ENCODE measurements around the gene DTD1.

The DTD1 gene

GRCh38 chr20:18688676-18689075, 100.8 kb downstream of the DTD1 start:
- Histone ChIP-seq H3K4me1 (ENCODE audit: control insufficient read depth, low read length) (no peaks in the 10 kb centered on the region), H3F3A (ENCODE audit: control insufficient read depth, insufficient read depth) (no peaks in the 10 kb centered on the region), H3K27me3 (ENCODE audit: control insufficient read depth, low read length) (no peaks in the 10 kb centered on the region), H3K27ac (ENCODE audit: low read depth, low read length) (no peak overlapping the region), H3K9me2 (replicated peaks; ENCODE audit: control insufficient read depth, low read length) (no peaks in the 10 kb centered on the region), H3K9me3 (ENCODE audit: control insufficient read depth, insufficient read depth, low read length) (no peaks in the 10 kb centered on the region), H3K4me2 (ENCODE audit: low read length) (no peak overlapping the region), H3K79me2 (ENCODE audit: control insufficient read depth, low read length) (no peaks in the 10 kb centered on the region), H3K4me3 (ENCODE audit: low read length) (no peak overlapping the region), H4K20me1 (ENCODE audit: control insufficient read depth, insufficient read depth, low read depth, low read length) (no peaks in the 10 kb centered on the region), H3K36me3 (ENCODE audit: control insufficient read depth, low read length) (no peaks in the 10 kb centered on the region)
- TF ChIP-seq EZH2phosphoT487 (IDR thresholded peaks at IDR 0.05; ENCODE audit: borderline replicate concordance, low read length) = no peak
- TF ChIP-seq, protein P1, sequence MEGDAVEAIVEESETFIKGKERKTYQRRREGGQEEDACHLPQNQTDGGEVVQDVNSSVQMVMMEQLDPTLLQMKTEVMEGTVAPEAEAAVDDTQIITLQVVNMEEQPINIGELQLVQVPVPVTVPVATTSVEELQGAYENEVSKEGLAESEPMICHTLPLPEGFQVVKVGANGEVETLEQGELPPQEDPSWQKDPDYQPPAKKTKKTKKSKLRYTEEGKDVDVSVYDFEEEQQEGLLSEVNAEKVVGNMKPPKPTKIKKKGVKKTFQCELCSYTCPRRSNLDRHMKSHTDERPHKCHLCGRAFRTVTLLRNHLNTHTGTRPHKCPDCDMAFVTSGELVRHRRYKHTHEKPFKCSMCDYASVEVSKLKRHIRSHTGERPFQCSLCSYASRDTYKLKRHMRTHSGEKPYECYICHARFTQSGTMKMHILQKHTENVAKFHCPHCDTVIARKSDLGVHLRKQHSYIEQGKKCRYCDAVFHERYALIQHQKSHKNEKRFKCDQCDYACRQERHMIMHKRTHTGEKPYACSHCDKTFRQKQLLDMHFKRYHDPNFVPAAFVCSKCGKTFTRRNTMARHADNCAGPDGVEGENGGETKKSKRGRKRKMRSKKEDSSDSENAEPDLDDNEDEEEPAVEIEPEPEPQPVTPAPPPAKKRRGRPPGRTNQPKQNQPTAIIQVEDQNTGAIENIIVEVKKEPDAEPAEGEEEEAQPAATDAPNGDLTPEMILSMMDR (IDR thresholded peaks at IDR 0.05; ENCODE audit: low read depth, low read length, poor library complexity, severe bottlenecking) = no peak

- Histone ChIP-seq H3K4me2 (ENCODE audit: low read length) (no peak overlapping the region), H3F3A (ENCODE audit: control insufficient read depth, insufficient read depth) (no peaks in the 10 kb centered on the region), H3K9me3 (ENCODE audit: control insufficient read depth, insufficient read depth, low read length) (no peaks in the 10 kb centered on the region), H3K27me3 (ENCODE audit: control insufficient read depth, low read length) (no peaks in the 10 kb centered on the region), H3K79me2 (ENCODE audit: control insufficient read depth, low read length) (no peaks in the 10 kb centered on the region), H3K27ac (ENCODE audit: low read depth, low read length) (no peak overlapping the region), H3K9me2 (replicated peaks; ENCODE audit: control insufficient read depth, low read length) (no peaks in the 10 kb centered on the region), H4K20me1 (ENCODE audit: control insufficient read depth, insufficient read depth, low read depth, low read length) (no peaks in the 10 kb centered on the region), H3K4me1 (ENCODE audit: control insufficient read depth, low read length) (no peaks in the 10 kb centered on the region), H3K36me3 (ENCODE audit: control insufficient read depth, low read length) (no peaks in the 10 kb centered on the region), H3K4me3 (ENCODE audit: low read length) (no peak overlapping the region)
- no peak for TF ChIP-seq EZH2phosphoT487 (IDR thresholded peaks at IDR 0.05; ENCODE audit: borderline replicate concordance, low read length)
- TF ChIP-seq, protein P1 (IDR thresholded peaks at IDR 0.05; ENCODE audit: low read depth, low read length, poor library complexity, severe bottlenecking) = no peak
Measured at GRCh38 chr20:18689557-18689956, 101.7 kb downstream of the DTD1 start.

- Histone ChIP-seq H3K9me3 (ENCODE audit: control insufficient read depth, insufficient read depth, low read length) (no peaks in the 10 kb centered on the region), H3K9me2 (replicated peaks; ENCODE audit: control insufficient read depth, low read length) (no peaks in the 10 kb centered on the region), H3K36me3 (ENCODE audit: control insufficient read depth, low read length) (no peaks in the 10 kb centered on the region), H3K4me1 (ENCODE audit: control insufficient read depth, low read length) (no peaks in the 10 kb centered on the region), H3K27ac (ENCODE audit: low read depth, low read length) (no peak overlapping the region), H3K27me3 (ENCODE audit: control insufficient read depth, low read length) (no peaks in the 10 kb centered on the region), H3K4me2 (ENCODE audit: low read length) (no peak overlapping the region), H3F3A (ENCODE audit: control insufficient read depth, insufficient read depth) (no peaks in the 10 kb centered on the region), H3K4me3 (ENCODE audit: low read length) (no peak overlapping the region), H4K20me1 (ENCODE audit: control insufficient read depth, insufficient read depth, low read depth, low read length) (no peaks in the 10 kb centered on the region), H3K79me2 (ENCODE audit: control insufficient read depth, low read length) (no peaks in the 10 kb centered on the region)
- TF ChIP-seq, protein P1 (IDR thresholded peaks at IDR 0.05; ENCODE audit: low read depth, low read length, poor library complexity, severe bottlenecking) = no peak
- no peak for TF ChIP-seq EZH2phosphoT487 (IDR thresholded peaks at IDR 0.05; ENCODE audit: borderline replicate concordance, low read length)
Measured at GRCh38 chr20:18692447-18692846, 104.6 kb downstream of the DTD1 start.

DNA sequence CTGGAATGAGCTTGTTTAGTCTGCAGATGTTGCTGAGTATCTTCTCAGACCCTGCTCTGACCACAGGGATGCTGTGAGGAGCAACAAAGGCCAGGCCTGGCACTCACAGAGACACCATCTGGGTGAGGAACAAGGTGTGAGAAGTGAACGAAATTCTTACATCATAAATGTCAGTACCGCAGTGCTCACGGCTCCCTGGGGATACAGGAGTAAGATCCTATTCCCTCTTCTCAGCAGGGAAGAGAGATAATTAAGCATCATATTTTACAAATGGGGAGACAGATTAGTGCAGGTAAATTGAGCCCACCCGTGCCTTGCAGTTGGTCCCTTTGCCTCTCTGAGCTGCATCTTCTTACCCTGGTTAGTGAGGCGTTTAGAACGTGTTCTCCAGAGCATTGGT, 106.2 kb downstream of the DTD1 start:
- no peaks in the 10 kb centered on the region for H3K27me3 ChIP-seq (ENCODE audit: control insufficient read depth, low read length)
- no peaks in the 10 kb centered on the region for H3K9me2 ChIP-seq (replicated peaks; ENCODE audit: control insufficient read depth, low read length)
- H3K9me3 ChIP-seq (ENCODE audit: control insufficient read depth, insufficient read depth, low read length) = no peaks in the 10 kb centered on the region
- no peaks in the 10 kb centered on the region for H3K36me3 ChIP-seq (ENCODE audit: control insufficient read depth, low read length)
- no peak for TF ChIP-seq EZH2phosphoT487 (IDR thresholded peaks at IDR 0.05; ENCODE audit: borderline replicate concordance, low read length)
- TF ChIP-seq, protein P1 (IDR thresholded peaks at IDR 0.05; ENCODE audit: low read depth, low read length, poor library complexity, severe bottlenecking) = no peak
- H3K4me2 ChIP-seq (ENCODE audit: low read length) = no peak overlapping the region
- no peaks in the 10 kb centered on the region for H3K79me2 ChIP-seq (ENCODE audit: control insufficient read depth, low read length)
- H3K27ac ChIP-seq (ENCODE audit: low read depth, low read length) = no peak overlapping the region
- no peak overlapping the region for H3K4me3 ChIP-seq (ENCODE audit: low read length)
- no peaks in the 10 kb centered on the region for H4K20me1 ChIP-seq (ENCODE audit: control insufficient read depth, insufficient read depth, low read depth, low read length)
- H3K4me1 ChIP-seq (ENCODE audit: control insufficient read depth, low read length) = no peaks in the 10 kb centered on the region
- H3F3A ChIP-seq (ENCODE audit: control insufficient read depth, insufficient read depth) = no peaks in the 10 kb centered on the region

Measured in DOHH2 (cell line).